GM23248 (cell line): ENCODE measurements around the gene MEIS2.

Experiments used
- EZH2 ChIP-seq: fragments of 200-600 bp; sonication (generic); IDR thresholded peaks from 2 replicates; pipeline ENCODE4 v1.6.1; 2018; ENCODE audit warnings: antibody characterized with exemption, mild to moderate bottlenecking; ENCODE audit not compliant: insufficient read depth, poor library complexity, severe bottlenecking
- EZH2phosphoT487 ChIP-seq: fragments of 200-600 bp; sonication (generic); IDR thresholded peaks from 2 replicates; pipeline ENCODE4 v1.6.1; 2018; ENCODE audit warnings: antibody characterized with exemption, moderate library complexity, mild to moderate bottlenecking, low read depth; ENCODE audit not compliant: insufficient read depth

DNA sequence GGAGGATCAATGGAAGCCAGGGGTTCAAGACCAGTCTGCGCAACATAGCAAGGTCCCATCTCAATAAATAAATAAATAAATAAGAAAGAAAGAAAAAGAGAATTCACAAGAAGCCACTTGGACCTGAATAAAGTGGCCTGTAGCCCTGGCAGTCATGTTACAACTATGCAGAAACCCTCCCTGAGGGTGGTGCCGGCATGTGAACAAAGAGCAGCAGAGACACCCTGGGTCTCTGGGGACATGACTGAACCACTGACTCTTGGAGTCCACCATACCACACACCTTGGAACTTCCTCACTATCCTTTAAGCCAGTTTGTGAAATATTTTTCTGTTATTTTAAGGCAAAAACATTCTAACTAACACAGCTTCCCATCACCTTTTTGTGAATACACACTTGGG is 93.0 kb downstream of the MEIS2 start:
- TF ChIP-seq EZH2, result no peak
- TF ChIP-seq EZH2phosphoT487, result no peak
